HepG2 (cell line): ENCODE measurements around the gene GJB1. TPM values are rescaled to one million over a fixed set of nuclear protein-coding genes. Genes with fewer than 3 reads are reported as not detected.

ENCODE experiments used
- ADNP ChIP-seq: sonication (generic); formaldehyde crosslinking; IDR thresholded peaks from 2 replicates; pipeline ENCODE4 v1.4.0; 2020; ENCODE audit warnings: missing genetic modification reagents
- ARNTL ChIP-seq: sonication (generic); formaldehyde crosslinking; IDR thresholded peaks from 2 replicates; pipeline ENCODE4 v1.4.0; 2020; ENCODE audit warnings: mild to moderate bottlenecking, missing genetic modification reagents
- CEBPZ ChIP-seq: IDR thresholded peaks from 2 replicates; pipeline ENCODE4 v1.6.1; 2012; ENCODE audit warnings: low read length, improper control_type of control experiment
- CENPX ChIP-seq: sonication (generic); formaldehyde crosslinking; IDR thresholded peaks from 2 replicates; pipeline ENCODE4 v1.9.0; 2021; ENCODE audit warnings: mild to moderate bottlenecking, missing genetic modification reagents, moderate library complexity
- DNMT1 ChIP-seq: sonication (generic); formaldehyde crosslinking; IDR thresholded peaks from 2 replicates; pipeline ENCODE4 v1.5.1; 2020; ENCODE audit warnings: mild to moderate bottlenecking, missing genetic modification reagents
- GABPB1 ChIP-seq: IDR thresholded peaks from 2 replicates; pipeline ENCODE4 v1.6.1; 2016; ENCODE audit warnings: mild to moderate bottlenecking, missing genetic modification reagents, moderate library complexity, missing compliant biosample characterization
- HMG20A ChIP-seq: IDR thresholded peaks from 2 replicates; pipeline ENCODE4 v1.6.1; 2016; ENCODE audit warnings: borderline replicate concordance
- HOXA9 ChIP-seq: sonication (generic); formaldehyde crosslinking; IDR thresholded peaks from 2 replicates; pipeline ENCODE4 v1.8.1; 2022; ENCODE audit warnings: missing genetic modification reagents, mild to moderate bottlenecking, moderate library complexity, borderline replicate concordance
- MEF2D ChIP-seq: sonication (generic); formaldehyde crosslinking; IDR thresholded peaks from 2 replicates; pipeline ENCODE4 v1.5.1; 2020; ENCODE audit warnings: mild to moderate bottlenecking, missing genetic modification reagents
- NCOR1 ChIP-seq: fragments of 200-600 bp; sonication (generic); IDR thresholded peaks from 2 replicates; pipeline ENCODE4 v1.7.0; 2017; ENCODE audit warnings: antibody characterized with exemption, low read length, borderline replicate concordance
- NFYC ChIP-seq: IDR thresholded peaks from 2 replicates; pipeline ENCODE4 v1.6.1; 2016; ENCODE audit warnings: missing genetic modification reagents, missing compliant biosample characterization
- PLRG1 ChIP-seq: fragments of 450-650 bp; conservative IDR thresholded peaks from 2 replicates; pipeline ENCODE4 v1.6.1; 2016
- SMAD9 ChIP-seq: sonication (generic); formaldehyde crosslinking; IDR thresholded peaks from 2 replicates; pipeline ENCODE4 v1.5.1; 2020; ENCODE audit warnings: mild to moderate bottlenecking, missing genetic modification reagents
- UBTF ChIP-seq: sonication (generic); formaldehyde crosslinking; IDR thresholded peaks from 2 replicates; pipeline ENCODE4 v1.4.0; 2020; ENCODE audit warnings: mild to moderate bottlenecking, missing genetic modification reagents
- XBP1 ChIP-seq: sonication (generic); formaldehyde crosslinking; IDR thresholded peaks from 2 replicates; pipeline ENCODE4 v1.5.0; 2020; ENCODE audit warnings: missing genetic modification reagents
- YEATS4 ChIP-seq: sonication (generic); formaldehyde crosslinking; IDR thresholded peaks from 2 replicates; pipeline ENCODE4 v1.4.0; 2020; ENCODE audit warnings: missing genetic modification reagents, borderline replicate concordance
- ZKSCAN5 ChIP-seq: sonication (generic); formaldehyde crosslinking; IDR thresholded peaks from 2 replicates; pipeline ENCODE4 v1.5.1; 2020; ENCODE audit warnings: mild to moderate bottlenecking, missing genetic modification reagents
- ZNF24 ChIP-seq: fragments of 450-650 bp; IDR thresholded peaks from 2 replicates; pipeline ENCODE4 v1.6.1; 2017; ENCODE audit warnings: antibody characterized with exemption, mild to moderate bottlenecking
- ZNF569 ChIP-seq: sonication (generic); formaldehyde crosslinking; IDR thresholded peaks from 2 replicates; pipeline ENCODE4 v1.5.0; 2020; ENCODE audit warnings: mild to moderate bottlenecking, missing genetic modification reagents, moderate library complexity, borderline replicate concordance
- ZNF768 ChIP-seq: sonication (generic); formaldehyde crosslinking; IDR thresholded peaks from 2 replicates; pipeline ENCODE4 v1.4.0; 2020; ENCODE audit warnings: missing genetic modification reagents
- ZNF777 ChIP-seq: sonication (generic); formaldehyde crosslinking; IDR thresholded peaks from 2 replicates; pipeline ENCODE4 v1.4.0; 2020; ENCODE audit warnings: missing genetic modification reagents
- ZSCAN12 ChIP-seq: sonication (generic); formaldehyde crosslinking; IDR thresholded peaks from 2 replicates; pipeline ENCODE4 v1.9.0; 2021; ENCODE audit warnings: mild to moderate bottlenecking, missing genetic modification reagents
- polyA plus RNA-seq, 8 experiments: library from polyadenylated mRNA; depleted of rRNA in 3 of 8; stranded (reverse) in 7 of 8; unstranded in 1 of 8; fragments of >200 nt; fragmentation: Illumina TruSeq in 4 of 8; extraction: Trizol in 4 of 8; gene quantifications; 2 replicates each; pipeline versions ENCODE4 v1.2.1 to v1.2.3, GENCODE V29; 2011 to 2016; ENCODE audit warnings: low read depth in 4 of 8, missing spikeins in 1 of 8, mixed read lengths in 1 of 8; ENCODE audit not compliant: insufficient read depth in 1 of 8
- total RNA-seq, 5 experiments: library from RNA; depleted of rRNA; stranded (reverse); fragments of >200 nt; fragmentation: Illumina TruSeq; extraction: Trizol; gene quantifications; 2 replicates each; pipeline ENCODE4 v1.2.3, GENCODE V29; 2016; ENCODE audit warnings: low read depth in 1 of 5
- TF ChIP-seq, protein P1 (sequence below): sonication (generic); formaldehyde crosslinking; IDR thresholded peaks from 2 replicates; pipeline ENCODE4 v1.5.1; 2020; ENCODE audit warnings: missing genetic modification reagents, mild to moderate bottlenecking, borderline replicate concordance

GJB1 gene
- total and polyA plus RNA-seq, 2 of the 13 experiments (the other 11 are each of a cell fraction or from before 2014, with no cell fraction given) = 111 to 161 TPM

GRCh38 chrX:71214604-71215337, 8.3 kb upstream of the GJB1 start (continued):
- TF ChIP-seq ARNTL (CRISPR knock-in tag) (no peak), ZNF569 (CRISPR knock-in tag) (no peak), ZNF24 (no peak), UBTF (CRISPR knock-in tag) (peak; percentile 35), SMAD9 (CRISPR knock-in tag) (no peak), ZKSCAN5 (CRISPR knock-in tag) (no peak), ZNF768 (CRISPR knock-in tag) (no peak), PLRG1 (no peak), ZNF777 (no peak), ADNP (CRISPR knock-in tag) (no peak), XBP1 (CRISPR knock-in tag) (no peak), MEF2D (CRISPR knock-in tag) (0 out of 2 replicates have a peak, but pooled peaks have one; percentile 30), GABPB1 (CRISPR knock-in tag) (peak; percentile 51; the same call in 1 of the 2 replicates), HMG20A (no peak; the same call in 1 of the 2 replicates), NFYC (CRISPR knock-in tag) (0 out of 2 replicates have a peak, but pooled peaks have one; percentile 38), DNMT1 (CRISPR knock-in tag) (no peak), NCOR1 (no peak), YEATS4 (CRISPR knock-in tag) (no peak), ZSCAN12 (no peak), CEBPZ (no peak), HOXA9 (CRISPR knock-in tag) (no peak), CENPX (CRISPR knock-in tag) (no peak)
- TF ChIP-seq, protein P1, sequence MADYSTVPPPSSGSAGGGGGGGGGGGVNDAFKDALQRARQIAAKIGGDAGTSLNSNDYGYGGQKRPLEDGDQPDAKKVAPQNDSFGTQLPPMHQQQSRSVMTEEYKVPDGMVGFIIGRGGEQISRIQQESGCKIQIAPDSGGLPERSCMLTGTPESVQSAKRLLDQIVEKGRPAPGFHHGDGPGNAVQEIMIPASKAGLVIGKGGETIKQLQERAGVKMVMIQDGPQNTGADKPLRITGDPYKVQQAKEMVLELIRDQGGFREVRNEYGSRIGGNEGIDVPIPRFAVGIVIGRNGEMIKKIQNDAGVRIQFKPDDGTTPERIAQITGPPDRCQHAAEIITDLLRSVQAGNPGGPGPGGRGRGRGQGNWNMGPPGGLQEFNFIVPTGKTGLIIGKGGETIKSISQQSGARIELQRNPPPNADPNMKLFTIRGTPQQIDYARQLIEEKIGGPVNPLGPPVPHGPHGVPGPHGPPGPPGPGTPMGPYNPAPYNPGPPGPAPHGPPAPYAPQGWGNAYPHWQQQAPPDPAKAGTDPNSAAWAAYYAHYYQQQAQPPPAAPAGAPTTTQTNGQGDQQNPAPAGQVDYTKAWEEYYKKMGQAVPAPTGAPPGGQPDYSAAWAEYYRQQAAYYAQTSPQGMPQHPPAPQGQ (CRISPR knock-in tag) = no peak
